ENCODE results near the gene OSGEP. TPM values are rescaled to one million over a fixed set of nuclear protein-coding genes. Genes with fewer than 3 reads are reported as not detected.

OSGEP gene
- total RNA-seq, result 22.6 and 35.2 TPM in 2 replicates

GRCh38 chr14:20454516-20455354 is at the start of gene OSGEP, which contains the start of gene APEX1:
TSS of gene OSGEP (minus strand) at chr14:20454812. CDS start at chr14:20454683, 129 bp downstream.
TSS of gene APEX1 (plus strand) at chr14:20455226. CDS start at chr14:20455646, 420 bp downstream.

GRCh38 chr14:20469242-20469889 is 14.8 kb upstream of the OSGEP start, which contains the start of gene PNP:
TSS of gene PNP (plus strand) at chr14:20469406. CDS start at chr14:20469525, 119 bp downstream.

GRCh38 chr14:20461225-20462141 is 6.9 kb upstream of the OSGEP start, which contains the start of gene PIP4P1:
TSS of gene PIP4P1 (minus strand) at chr14:20461434. CDS start at chr14:20461325, 109 bp downstream.

GRCh38 chr14:20435582-20436362 is 18.8 kb downstream of the OSGEP start, which contains the start of gene KLHL33:
TSS of gene KLHL33 (minus strand) at chr14:20436166. CDS start at chr14:20435811, 355 bp downstream.

GRCh38 chr14:20412876-20413743 is 41.5 kb downstream of the OSGEP start, which contains the start of gene TEP1:
TSS of gene TEP1 (minus strand) at chr14:20413501. CDS start at chr14:20408439, 5,062 bp downstream.

Other genes with a start within 250 kb of the OSGEP start
- not detected in 2 replicates for gene OR11H6, start 231.1 kb downstream of the OSGEP start, total RNA-seq
- not detected in 2 replicates for gene OR11H7, start 225.8 kb downstream of the OSGEP start, total RNA-seq
- not detected in 2 replicates for gene OR11H4, start 215.5 kb downstream of the OSGEP start, total RNA-seq
- 7.5 and 9.9 TPM in 2 replicates for gene TTC5, start 148.9 kb downstream of the OSGEP start, total RNA-seq
- 34.8 and 43.9 TPM in 2 replicates for gene CCNB1IP1, start 121.5 kb downstream of the OSGEP start, total RNA-seq
- 1.8 and 16.2 TPM in 2 replicates for gene PARP2, start 111.2 kb downstream of the OSGEP start, total RNA-seq
- 11.3 and 14.6 TPM in 2 replicates for gene TEP1, start 41.3 kb downstream of the OSGEP start, total RNA-seq
- gene KLHL33, start 18.6 kb downstream of the OSGEP start, total RNA-seq, result 0.49 TPM in 1 of 2 replicates, not detected in the other
- 124 and 139 TPM in 2 replicates for gene APEX1, start 414 bp upstream of the OSGEP start, total RNA-seq
- gene PIP4P1, start 6.6 kb upstream of the OSGEP start, total RNA-seq, result 6.3 and 11.6 TPM in 2 replicates
- 23.1 and 54.3 TPM in 2 replicates for gene PNP, start 14.6 kb upstream of the OSGEP start, total RNA-seq
- not detected in 2 replicates for gene RNASE10, start 50.7 kb upstream of the OSGEP start, total RNA-seq
- gene RNASE9, start 106.2 kb upstream of the OSGEP start, total RNA-seq, result not detected in 2 replicates
- not detected in 2 replicates for gene RNASE11, start 133.2 kb upstream of the OSGEP start, total RNA-seq
- not detected in 2 replicates for gene RNASE12, start 136.6 kb upstream of the OSGEP start, total RNA-seq
- gene OR6S1, start 186.9 kb upstream of the OSGEP start, total RNA-seq, result not detected in 2 replicates
- gene RNASE4, start 229.7 kb upstream of the OSGEP start, total RNA-seq, result 43.9 and 53.5 TPM in 2 replicates
- gene ANG, start 234.0 kb upstream of the OSGEP start, total RNA-seq, result 19.0 and 24.7 TPM in 2 replicates